B cell (primary cell): ENCODE measurements around the gene MSH3.

Experiments
- EZH2 ChIP-seq: IDR thresholded peaks from 2 replicates; pipeline ENCODE4 v1.6.1; 2012; ENCODE audit warnings: borderline replicate concordance, low read depth, mild to moderate bottlenecking, moderate library complexity, low read length; ENCODE audit not compliant: insufficient read depth, poor library complexity, severe bottlenecking
- TF ChIP-seq, protein P1 (sequence below): fragments of 200-600 bp; IDR thresholded peaks from one replicate; pipeline ENCODE4 v1.8.0; 2022; ENCODE audit warnings: antibody characterized with exemption, mild to moderate bottlenecking

- no peak for TF ChIP-seq EZH2
- TF ChIP-seq, protein P1, sequence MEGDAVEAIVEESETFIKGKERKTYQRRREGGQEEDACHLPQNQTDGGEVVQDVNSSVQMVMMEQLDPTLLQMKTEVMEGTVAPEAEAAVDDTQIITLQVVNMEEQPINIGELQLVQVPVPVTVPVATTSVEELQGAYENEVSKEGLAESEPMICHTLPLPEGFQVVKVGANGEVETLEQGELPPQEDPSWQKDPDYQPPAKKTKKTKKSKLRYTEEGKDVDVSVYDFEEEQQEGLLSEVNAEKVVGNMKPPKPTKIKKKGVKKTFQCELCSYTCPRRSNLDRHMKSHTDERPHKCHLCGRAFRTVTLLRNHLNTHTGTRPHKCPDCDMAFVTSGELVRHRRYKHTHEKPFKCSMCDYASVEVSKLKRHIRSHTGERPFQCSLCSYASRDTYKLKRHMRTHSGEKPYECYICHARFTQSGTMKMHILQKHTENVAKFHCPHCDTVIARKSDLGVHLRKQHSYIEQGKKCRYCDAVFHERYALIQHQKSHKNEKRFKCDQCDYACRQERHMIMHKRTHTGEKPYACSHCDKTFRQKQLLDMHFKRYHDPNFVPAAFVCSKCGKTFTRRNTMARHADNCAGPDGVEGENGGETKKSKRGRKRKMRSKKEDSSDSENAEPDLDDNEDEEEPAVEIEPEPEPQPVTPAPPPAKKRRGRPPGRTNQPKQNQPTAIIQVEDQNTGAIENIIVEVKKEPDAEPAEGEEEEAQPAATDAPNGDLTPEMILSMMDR, result no peak
Observed at GRCh38 chr5:80925931-80926330, 271.5 kb downstream of the MSH3 start.
